ENCODE data around the gene PRPF8.

- TF ChIP-seq RAD21 (IDR thresholded peaks at IDR 0.05; ENCODE audit: low read length) (no peak), CTCF (IDR thresholded peaks at IDR 0.05) (no peak), MAX (IDR thresholded peaks at IDR 0.05; ENCODE audit: low read depth) (no peak), NFIC (IDR thresholded peaks at IDR 0.05; ENCODE audit: borderline replicate concordance) (no peak), SIN3A (IDR thresholded peaks at IDR 0.05; ENCODE audit: borderline replicate concordance, low read depth, low read length) (no peak), YY1 (IDR thresholded peaks at IDR 0.05; ENCODE audit: low read depth) (no peak), FOSL2 (IDR thresholded peaks at IDR 0.05; ENCODE audit: borderline replicate concordance, low read depth) (no peak), ZBTB33 (IDR thresholded peaks at IDR 0.05; ENCODE audit: borderline replicate concordance, low read depth) (no peak), RFX5 (IDR thresholded peaks at IDR 0.05; ENCODE audit: low read length) (no peak), POLR2AphosphoS5 (IDR thresholded peaks at IDR 0.05; ENCODE audit: low read depth, low read length) (no peak), EZH2phosphoT487 (IDR thresholded peaks at IDR 0.05; ENCODE audit: borderline replicate concordance, low read depth) (no peak), MXI1 (IDR thresholded peaks at IDR 0.05; ENCODE audit: low read depth, low read length) (no peak)
Observed at GRCh38 chr17:1620486-1620885, 64.2 kb downstream of the PRPF8 start.
